ENCODE measurements around the gene GLI1.

Gene GLI1

GRCh38 chr12:57461276-57461916 lies 1.8 kb downstream of the GLI1 start:
- peak; percentile 29 for DNase-seq (ENCODE audit: low read depth)

DNA sequence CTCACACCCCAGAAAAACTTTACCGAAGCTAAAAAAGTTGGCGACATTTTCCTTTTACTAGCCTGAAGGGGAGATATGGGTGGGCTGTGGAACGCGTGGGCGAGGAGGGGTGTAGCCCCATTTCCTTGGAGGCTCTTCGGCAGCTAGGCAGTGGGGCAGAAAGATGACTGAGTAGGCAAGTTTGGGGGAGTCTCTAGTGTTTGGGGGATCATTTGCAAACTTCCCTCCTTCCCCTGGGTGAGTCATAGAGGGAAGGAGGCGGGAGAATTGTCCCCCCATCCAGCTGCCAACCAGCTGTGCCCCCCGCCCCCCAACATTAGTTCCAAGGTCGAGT lies 2.3 kb downstream of the GLI1 start:
- no peak for DNase-seq (ENCODE audit: low read depth)

DNA sequence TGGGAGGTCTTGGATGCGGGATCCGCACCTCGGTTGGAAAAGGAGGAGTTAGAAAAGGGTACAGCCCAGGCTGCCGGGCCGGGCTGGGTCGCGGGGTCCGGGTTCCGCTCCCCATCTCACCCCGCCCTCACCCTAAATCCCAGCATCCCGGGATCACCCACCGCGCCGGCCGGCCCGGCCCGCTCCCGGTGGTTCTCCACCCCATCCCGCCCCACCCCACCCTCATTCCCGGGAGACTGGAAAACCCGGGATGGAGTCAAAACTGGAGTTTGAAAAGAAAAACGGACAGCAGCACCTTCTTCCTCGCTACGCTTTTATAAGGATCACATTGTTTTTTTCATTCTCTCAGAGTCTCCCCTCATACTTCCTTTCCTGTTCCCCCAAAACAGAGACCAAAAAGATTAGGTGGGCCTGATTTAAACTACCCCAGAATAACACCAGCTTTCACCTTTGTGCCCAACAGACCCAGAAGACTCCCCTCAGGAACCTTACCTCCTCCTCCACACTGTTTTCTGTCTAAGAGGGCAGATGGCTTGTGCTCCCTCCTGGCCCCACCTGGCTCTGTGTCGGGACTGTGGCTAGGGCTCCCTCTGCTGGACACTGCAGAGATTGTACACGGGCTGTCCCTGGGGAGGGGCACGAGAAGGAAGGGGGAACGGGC lies 2.8 kb downstream of the GLI1 start:
- peak; percentile 73 for DNase-seq (ENCODE audit: low read depth)

GRCh38 chr12:57462912-57463253 lies 3.3 kb downstream of the GLI1 start:
- DNase-seq (ENCODE audit: low read depth) = no peak

DNA sequence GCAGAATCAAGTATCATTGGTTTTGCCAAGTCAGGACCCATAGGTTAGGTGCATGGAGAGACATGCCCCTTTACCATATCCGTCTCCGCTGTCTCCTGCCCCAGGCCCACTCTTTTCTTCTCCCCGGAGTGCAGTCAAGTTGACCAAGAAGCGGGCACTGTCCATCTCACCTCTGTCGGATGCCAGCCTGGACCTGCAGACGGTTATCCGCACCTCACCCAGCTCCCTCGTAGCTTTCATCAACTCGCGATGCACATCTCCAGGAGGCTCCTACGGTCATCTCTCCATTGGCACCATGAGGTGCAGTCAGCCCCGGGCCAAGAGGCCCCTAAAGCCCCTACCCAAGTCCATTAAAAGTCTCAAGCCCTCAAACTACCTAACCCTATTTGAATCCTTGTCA lies 5.0 kb downstream of the GLI1 start:
- DNase-seq (ENCODE audit: low read depth) = no peak

DNA sequence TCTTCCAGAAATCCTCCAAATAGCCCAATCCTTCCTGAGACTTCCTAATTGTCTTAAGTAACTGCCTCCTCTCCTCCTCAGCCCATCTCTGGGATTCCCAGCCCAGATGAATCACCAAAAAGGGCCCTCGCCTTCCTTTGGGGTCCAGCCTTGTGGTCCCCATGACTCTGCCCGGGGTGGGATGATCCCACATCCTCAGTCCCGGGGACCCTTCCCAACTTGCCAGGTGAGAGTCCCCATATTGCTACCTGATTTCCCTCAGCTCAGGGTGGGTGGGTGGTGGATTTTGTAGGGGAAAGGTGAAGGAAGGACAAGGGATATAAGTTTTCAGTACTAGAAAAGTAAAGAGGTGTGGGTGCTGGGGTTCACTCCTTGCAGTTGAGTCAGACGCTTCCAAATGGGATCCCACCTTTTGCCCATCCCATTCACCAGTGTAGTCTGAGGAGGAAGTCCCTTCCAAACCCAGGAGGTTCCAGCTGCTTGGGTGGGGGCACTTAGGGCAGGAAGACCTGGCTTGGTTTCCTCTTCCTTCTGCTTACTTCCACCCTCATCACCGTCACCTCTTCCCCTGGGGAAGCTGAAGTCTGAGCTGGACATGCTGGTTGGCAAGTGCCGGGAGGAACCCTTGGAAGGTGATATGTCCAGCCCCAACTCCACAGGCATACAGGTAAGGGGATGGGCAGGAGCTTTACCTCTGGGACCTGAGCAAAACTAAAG lies 5.6 kb downstream of the GLI1 start:
- DNase-seq (ENCODE audit: low read depth) = no peak

- DNase-seq (ENCODE audit: low read depth) = no peak
Observed at GRCh38 chr12:57465747-57466505, 6.3 kb downstream of the GLI1 start.

DNA sequence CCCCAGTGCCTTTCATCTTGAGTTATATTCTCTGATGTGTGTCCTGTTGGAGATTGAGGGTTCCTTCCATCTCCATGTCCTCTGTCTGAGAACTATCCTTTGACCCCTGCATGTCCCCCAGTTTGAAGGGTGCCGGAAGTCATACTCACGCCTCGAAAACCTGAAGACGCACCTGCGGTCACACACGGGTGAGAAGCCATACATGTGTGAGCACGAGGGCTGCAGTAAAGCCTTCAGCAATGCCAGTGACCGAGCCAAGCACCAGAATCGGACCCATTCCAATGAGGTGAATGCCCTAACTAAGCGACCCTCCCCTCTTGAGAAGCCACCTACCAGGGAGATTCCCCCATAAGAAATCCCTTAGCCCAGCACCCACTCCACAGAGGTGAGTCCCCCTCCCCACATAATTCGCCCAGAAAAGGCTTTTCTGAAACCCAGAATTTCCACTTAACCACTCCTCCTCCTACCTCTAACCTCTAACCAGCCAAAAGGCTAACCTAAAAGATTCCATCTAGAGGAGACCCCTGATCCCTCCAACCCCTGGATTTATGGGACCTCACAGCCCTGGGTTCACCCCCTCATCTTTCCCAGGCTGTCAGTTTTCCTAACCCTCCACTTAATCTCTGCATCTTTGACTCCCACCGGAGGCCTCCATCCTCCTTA lies 7.8 kb downstream of the GLI1 start:
- DNase-seq (ENCODE audit: low read depth) = no peak

GRCh38 chr12:57467915-57468314 lies 8.3 kb downstream of the GLI1 start:
- DNase-seq (ENCODE audit: low read depth) = no peak

GRCh38 chr12:57469296-57470164 lies 9.9 kb downstream of the GLI1 start:
- DNase-seq (ENCODE audit: low read depth) = no peak

DNA sequence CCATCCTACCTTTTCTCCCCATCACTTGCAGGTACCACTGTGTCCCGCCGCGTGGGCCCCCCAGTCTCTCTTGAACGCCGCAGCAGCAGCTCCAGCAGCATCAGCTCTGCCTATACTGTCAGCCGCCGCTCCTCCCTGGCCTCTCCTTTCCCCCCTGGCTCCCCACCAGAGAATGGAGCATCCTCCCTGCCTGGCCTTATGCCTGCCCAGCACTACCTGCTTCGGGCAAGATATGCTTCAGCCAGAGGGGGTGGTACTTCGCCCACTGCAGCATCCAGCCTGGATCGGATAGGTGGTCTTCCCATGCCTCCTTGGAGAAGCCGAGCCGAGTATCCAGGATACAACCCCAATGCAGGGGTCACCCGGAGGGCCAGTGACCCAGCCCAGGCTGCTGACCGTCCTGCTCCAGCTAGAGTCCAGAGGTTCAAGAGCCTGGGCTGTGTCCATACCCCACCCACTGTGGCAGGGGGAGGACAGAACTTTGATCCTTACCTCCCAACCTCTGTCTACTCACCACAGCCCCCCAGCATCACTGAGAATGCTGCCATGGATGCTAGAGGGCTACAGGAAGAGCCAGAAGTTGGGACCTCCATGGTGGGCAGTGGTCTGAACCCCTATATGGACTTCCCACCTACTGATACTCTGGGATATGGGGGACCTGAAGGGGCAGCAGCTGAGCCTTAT lies 10.8 kb downstream of the GLI1 start:
- no peak for DNase-seq (ENCODE audit: low read depth)

DNA sequence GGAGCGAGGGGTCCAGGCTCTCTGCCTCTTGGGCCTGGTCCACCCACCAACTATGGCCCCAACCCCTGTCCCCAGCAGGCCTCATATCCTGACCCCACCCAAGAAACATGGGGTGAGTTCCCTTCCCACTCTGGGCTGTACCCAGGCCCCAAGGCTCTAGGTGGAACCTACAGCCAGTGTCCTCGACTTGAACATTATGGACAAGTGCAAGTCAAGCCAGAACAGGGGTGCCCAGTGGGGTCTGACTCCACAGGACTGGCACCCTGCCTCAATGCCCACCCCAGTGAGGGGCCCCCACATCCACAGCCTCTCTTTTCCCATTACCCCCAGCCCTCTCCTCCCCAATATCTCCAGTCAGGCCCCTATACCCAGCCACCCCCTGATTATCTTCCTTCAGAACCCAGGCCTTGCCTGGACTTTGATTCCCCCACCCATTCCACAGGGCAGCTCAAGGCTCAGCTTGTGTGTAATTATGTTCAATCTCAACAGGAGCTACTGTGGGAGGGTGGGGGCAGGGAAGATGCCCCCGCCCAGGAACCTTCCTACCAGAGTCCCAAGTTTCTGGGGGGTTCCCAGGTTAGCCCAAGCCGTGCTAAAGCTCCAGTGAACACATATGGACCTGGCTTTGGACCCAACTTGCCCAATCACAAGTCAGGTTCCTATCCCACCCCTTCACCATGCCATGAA lies 11.5 kb downstream of the GLI1 start:
- no peak for DNase-seq (ENCODE audit: low read depth)

DNA sequence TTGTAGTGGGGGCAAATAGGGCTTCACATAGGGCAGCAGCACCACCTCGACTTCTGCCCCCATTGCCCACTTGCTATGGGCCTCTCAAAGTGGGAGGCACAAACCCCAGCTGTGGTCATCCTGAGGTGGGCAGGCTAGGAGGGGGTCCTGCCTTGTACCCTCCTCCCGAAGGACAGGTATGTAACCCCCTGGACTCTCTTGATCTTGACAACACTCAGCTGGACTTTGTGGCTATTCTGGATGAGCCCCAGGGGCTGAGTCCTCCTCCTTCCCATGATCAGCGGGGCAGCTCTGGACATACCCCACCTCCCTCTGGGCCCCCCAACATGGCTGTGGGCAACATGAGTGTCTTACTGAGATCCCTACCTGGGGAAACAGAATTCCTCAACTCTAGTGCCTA lies 12.1 kb downstream of the GLI1 start:
- DNase-seq (ENCODE audit: low read depth) = no peak

GRCh38 chr12:57472391-57472790 lies 12.8 kb downstream of the GLI1 start:
- no peak for DNase-seq (ENCODE audit: low read depth)

DNA sequence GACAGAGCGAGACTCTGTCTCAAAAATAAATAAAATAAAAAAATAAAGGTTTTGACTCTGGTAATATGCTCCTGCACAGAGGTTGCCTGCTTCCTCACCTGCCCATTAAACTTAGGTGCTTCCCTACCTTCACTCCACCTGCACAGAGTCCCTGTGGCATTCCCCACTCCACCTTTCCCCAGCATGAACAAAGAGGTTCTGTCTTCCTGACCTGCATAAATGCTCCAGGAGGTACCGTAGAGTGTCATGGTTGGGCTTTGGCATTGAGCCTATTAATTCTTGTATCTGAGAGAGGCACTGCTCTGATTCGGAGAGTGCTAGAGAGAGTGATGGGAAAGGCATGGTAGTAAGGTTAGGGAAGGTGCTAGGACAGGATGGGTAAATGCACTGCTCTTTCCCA lies 13.8 kb downstream of the GLI1 start:
- DNase-seq (ENCODE audit: low read depth) = no peak

GRCh38 chr12:57473886-57474285 lies 14.3 kb downstream of the GLI1 start:
- DNase-seq (ENCODE audit: low read depth) = no peak

- DNase-seq (ENCODE audit: low read depth) = no peak
Observed at GRCh38 chr12:57474430-57474829, 14.8 kb downstream of the GLI1 start.

DNA sequence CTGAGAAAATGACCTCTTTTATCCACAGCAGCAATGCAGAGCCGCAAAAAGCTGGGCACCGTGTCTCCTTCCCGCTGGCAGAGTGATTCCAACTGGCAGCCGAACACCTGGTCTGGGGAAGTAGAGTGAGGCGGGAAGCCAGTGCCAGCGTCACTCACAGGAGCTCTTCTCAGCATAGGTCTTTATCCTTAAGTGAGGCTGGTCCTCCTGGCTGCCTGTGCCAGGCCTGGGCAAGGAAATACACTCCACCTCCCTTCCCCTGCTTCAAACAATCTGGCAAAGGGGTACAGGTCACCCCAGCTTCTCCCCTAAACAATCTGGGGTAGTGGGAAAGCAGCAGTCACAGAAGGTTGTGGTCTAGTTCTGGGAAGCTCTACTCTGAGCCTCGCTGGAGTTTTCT lies 15.3 kb downstream of the GLI1 start:
- DNase-seq (ENCODE audit: low read depth) = no peak

DNA sequence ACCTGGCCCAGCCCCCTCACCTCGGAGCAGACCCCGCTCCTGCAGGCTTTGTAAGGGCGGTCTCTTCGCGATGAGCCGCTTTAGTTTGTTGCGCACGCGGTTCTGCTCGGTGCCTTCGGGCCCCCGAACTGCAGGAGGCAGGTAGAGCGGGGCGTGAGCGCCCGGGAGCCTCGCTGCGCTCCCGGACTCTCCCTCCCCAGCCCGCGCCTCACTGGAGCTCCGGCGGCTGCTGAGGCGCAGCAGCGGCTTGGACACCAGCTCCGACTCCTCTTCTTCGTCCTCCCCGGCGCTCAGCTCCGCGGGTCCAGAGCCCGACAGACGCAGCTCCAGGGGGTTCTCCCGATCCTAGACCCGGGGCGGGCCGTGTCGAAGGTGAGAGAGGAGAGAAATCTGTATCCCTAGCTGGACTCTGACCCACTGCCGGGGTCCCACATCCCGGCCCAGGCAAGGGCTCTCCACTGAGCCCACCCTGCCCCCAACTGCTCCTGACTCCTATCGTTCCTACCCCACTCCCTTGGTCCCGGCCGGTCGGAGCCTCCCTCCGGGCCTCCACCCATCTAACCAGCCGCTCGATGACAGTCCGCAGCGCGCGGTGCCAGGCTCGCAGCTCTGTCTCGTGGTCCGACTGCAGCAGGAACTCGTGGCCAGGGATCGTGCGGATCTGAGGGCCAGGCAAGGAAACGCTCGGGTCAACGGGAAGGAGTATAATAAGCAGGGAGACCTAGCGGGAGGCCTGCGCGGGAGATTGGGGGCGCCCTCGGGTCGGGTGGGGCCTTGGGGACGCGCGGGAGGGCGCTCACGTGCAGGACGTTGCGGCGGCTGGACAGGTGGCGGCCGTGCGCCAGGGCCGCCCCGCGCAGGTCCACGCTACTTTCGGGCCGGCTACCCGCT lies 15.9 kb downstream of the GLI1 start:
- no peak for DNase-seq (ENCODE audit: low read depth)
